ENCODE measurements around the gene TIGD1.
A peak's percentile ranks its signal among the peaks of the same experiment; 100 is the strongest.
"Not testable (repeated sequence)": the region's sequence is repeated elsewhere in the genome, so short reads cannot be mapped to it uniquely, and the experiment has no call there.

Gene TIGD1

GRCh38 chr2:232570481-232570880 is 20.1 kb upstream of the TIGD1 start:
- not testable (repeated sequence) for DNase-seq (ENCODE audit: low spot score)

- no peak for DNase-seq (ENCODE audit: low spot score)
Observed at GRCh38 chr2:232569541-232569940, 19.2 kb upstream of the TIGD1 start.

- DNase-seq (ENCODE audit: low spot score), result no peak
Observed at GRCh38 chr2:232568161-232568560, 17.8 kb upstream of the TIGD1 start.

DNA sequence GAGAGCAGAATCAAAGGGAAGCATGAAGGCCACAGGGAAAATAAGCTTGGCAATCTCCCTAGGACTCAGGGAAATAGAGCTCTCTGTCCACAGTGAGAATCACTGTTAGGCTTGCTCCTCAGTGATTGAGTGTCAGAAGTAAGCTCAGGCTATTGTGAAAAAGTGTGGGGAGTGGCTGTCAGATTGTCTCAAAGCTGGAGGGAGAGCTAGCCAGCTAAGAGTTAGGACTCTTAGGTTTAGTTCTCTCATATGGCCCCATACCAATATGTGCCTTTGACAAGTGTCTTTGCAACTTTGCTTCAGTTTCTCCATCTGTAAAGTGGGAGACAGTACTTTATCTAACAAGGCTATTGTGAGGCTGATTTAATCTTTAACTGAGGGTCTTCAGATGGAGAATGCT is 17.4 kb upstream of the TIGD1 start:
- no peak for DNase-seq (ENCODE audit: low spot score)

DNA sequence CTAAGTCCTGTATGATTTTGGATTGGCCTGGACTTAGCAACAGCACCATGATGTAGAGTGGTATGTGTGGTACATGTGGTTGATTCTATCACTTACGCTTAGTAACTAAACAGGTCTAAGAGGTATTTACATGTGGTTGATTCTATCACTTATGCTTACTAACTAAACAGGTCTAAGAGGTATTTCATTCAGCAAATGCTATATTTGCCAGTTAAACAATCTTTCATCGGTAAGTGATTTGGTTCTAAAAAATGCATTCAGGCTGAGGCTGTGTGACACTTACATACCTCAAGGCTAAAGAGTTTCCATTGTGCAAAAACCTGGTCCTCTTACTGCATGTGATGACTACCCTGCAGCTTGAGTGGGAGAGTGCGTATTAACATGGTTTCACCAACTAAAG is 13.2 kb upstream of the TIGD1 start:
- DNase-seq (ENCODE audit: low spot score), result no peak

GRCh38 chr2:232562515-232563151 is 12.3 kb upstream of the TIGD1 start:
- peak; percentile 60 for DNase-seq (ENCODE audit: low spot score)

DNA sequence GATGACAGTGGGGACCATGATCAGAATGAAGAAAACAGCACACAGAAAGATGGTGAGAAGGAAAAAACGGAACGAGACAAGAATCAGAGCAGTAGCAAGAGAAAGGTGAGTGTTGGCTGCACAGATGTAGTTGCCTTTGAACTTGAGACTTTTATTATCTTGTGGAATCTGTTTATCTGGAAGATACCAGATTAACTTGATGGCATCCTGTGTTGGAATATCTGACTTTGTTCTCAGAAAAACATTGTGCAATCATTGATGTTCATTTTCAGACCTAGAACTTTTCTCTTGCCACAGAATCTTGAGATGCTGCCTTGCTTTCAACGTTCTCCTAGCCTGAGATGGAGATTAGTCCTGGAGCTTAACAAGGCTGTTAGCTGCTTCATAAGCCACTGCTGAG is 6.1 kb upstream of the TIGD1 start:
- no peak for DNase-seq (ENCODE audit: low spot score)

DNA sequence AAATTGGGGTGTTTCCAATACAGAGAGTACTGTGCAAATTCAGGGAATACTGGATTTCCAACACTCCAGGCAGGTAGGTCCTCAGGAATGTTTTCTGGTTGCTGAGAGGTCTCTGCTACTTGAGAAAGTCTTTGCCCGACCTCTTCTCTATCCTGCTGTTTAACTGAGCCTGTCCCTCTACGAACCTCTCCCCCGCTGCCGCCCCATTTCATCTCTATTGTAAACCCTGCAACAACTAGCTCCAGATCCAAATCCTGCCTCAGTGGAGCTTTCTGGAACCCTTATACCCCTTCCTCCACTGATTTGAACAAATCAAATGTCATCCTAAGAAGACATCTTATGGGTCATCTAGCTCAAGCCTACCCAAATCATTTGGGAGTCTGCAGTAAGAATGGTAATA is 1.4 kb upstream of the TIGD1 start:
- DNase-seq (ENCODE audit: low spot score), result no peak

DNA sequence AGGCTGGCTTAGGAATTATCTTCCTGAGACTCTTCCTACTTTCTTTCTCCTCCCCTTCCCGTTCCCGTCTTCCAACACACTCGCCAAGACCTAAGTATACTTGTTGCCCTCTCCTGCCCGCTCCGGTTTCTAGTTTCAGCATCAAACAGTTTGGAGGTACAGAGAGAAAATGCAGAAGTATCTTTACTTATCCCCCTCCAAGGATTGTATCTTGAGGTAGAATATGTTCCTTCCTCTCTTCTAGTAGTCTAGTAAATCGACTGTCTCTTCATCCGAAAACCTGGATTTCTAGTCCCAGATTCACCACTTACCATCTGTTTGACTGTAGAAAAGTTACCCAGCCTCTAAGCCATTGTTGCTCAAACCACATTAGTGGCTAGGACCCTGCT is 887 bp upstream of the TIGD1 start:
- DNase-seq (ENCODE audit: low spot score), result no peak

DNA sequence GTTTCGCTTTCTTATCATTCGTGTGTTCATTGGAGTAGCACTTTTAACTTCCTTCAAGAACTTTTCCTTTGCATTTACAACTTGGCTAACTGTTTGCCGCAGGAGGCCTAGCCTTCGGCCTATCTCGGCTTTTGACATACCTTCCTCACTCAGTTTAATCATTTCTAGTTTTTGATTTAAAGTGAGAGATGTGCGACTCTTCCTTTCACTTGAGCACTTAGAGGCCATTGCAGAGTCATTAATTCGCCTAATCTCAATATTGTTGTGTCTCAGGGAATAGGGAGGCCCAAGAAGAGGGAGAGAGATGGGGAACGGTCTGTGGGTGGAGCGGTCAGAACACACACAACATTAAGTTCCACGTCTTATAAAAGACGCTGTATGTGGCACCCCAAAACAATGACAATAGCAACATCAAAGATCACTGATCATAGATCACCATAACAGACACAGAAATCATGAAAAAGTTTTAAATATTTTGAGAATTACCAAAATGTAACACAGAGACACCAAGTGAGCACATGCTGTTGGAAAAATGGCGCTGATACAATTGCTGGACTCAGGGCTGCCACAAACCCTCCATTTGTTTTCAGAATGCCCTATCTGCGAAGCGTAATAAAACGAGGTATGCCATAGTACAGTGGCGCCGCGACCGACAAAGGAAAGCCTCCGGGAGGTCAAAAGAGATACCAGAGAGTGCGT is 553 bp downstream of the TIGD1 start:
- peak; percentile 73 for DNase-seq (ENCODE audit: low spot score)

DNA sequence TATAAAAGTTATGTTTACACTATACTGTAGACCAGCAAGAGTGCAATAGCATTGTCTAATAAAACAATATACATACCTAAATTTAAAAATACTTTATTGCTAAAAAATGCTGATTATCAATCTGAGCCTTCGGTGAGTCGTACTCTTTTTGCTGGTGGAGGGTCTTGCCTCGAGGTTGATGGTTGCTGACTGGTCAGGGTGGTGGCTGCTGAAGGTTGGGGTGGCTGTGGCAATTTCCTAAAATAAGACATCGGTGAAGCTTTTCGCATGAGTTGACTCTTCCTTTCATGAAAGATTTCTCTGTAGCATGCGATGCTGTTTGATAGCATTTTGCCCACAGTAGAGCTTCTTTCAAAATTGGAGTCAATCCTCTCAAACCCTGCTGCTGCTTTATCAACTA is 2.4 kb downstream of the TIGD1 start:
- DNase-seq (ENCODE audit: low spot score), result no peak

DNA sequence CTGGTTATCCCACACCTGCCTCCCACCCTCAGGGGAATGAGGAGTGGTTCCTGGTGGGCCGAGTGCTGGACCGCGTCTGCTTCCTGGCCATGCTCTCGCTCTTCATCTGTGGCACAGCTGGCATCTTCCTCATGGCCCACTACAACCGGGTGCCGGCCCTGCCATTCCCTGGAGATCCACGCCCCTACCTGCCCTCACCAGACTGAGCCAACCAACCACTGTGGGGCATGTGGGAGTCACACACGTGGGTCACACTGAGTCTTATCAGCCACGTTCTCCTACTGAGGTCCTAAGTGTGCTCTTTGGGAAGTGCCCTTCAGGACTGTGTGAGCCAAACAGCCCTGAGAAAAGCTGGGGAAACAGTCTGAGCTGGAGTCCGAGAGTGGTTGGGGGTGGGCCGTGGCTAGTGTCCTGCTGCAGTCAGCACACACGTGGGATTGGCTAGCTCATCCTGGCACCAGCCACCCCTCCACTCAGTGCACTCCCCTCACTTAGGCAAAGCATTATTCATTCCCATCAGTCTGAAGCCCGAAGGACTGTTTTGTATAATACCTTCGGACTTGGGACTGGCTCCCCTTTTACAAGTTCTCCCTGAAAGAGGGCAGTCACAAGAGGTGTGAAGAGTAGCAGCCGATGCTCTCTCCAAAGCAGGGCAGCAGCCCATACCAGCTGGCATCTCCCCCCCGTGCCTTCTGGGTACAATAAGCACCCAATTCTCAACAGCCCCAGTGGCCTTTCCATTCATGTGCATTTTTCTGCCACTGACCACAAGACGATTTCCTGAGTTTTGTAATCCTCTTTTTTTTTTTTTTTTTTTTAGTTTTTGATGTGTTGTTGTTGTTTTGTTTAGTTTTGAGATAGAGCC is 4.6 kb downstream of the TIGD1 start:
- no peak for DNase-seq (ENCODE audit: low spot score)

- no peak for DNase-seq (ENCODE audit: low spot score)
Observed at GRCh38 chr2:232544674-232545073, 5.7 kb downstream of the TIGD1 start.

GRCh38 chr2:232543928-232544631 is 6.3 kb downstream of the TIGD1 start:
- no peak for DNase-seq (ENCODE audit: low spot score)

GRCh38 chr2:232543491-232543890 is 6.9 kb downstream of the TIGD1 start:
- DNase-seq (ENCODE audit: low spot score), result no peak

DNA sequence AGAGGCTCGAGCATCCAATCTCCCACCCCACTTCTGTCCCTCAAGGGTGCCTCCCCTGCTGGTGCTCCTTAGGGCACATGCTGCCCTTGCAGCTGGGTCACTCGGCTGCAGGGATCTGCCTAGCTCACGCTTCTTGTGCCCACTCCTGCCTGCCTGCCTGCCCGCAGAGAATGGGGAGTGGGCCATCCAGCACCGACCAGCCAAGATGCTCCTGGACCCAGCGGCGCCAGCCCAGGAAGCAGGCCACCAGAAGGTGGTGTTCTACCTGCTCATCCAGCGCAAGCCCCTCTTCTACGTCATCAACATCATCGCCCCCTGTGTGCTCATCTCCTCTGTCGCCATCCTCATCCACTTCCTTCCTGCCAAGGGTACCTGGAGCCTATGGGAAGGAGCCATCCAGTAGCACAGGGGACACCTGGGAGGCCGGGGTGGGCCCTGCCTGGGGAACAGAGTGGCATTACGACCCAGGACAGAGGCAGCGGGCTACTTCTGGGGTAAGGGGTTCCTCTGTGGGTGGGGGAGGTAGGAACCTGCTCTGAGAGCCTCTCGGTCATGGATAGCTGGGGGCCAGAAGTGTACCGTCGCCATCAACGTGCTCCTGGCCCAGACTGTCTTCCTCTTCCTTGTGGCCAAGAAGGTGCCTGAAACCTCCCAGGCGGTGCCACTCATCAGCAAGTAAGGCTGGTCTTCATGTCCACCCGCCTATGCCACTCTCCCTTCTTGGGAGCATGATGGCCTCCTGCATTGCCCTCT is 7.5 kb downstream of the TIGD1 start:
- no peak for DNase-seq (ENCODE audit: low spot score)

DNA sequence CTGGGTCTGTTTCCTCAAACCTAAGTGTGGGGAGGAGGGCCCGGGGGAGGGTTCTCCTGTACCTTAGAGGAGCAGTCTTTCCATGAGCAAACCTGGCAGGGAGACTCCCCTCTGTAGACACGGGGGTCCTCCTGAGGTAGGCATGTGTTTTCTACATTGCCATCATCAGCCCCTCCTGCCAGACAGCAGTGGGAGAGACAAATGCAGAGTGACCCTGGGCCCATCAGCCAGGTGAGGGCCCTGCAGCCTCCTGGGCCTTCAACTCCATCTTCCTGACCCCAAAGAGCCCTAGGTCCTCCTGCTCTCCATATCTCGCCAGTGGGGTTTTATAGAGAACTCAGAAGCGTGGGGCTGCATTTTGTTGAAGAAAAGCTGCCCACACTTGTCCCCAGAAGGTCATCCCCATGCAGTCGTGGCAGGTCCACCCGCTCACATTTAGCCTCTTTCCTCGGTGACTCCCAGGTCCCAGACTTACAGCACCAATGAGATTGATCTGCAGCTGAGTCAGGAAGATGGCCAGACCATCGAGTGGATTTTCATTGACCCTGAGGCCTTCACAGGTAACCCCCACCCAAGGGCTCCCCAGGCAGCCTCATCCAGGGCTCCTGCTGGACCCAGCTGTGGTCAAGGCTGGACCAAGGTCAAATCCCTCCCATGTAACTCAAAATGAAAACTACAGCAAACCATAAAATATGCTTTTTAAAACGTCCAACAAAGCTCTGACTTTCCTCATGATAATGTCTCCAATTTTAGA is 8.2 kb downstream of the TIGD1 start:
- no peak for DNase-seq (ENCODE audit: low spot score)

DNA sequence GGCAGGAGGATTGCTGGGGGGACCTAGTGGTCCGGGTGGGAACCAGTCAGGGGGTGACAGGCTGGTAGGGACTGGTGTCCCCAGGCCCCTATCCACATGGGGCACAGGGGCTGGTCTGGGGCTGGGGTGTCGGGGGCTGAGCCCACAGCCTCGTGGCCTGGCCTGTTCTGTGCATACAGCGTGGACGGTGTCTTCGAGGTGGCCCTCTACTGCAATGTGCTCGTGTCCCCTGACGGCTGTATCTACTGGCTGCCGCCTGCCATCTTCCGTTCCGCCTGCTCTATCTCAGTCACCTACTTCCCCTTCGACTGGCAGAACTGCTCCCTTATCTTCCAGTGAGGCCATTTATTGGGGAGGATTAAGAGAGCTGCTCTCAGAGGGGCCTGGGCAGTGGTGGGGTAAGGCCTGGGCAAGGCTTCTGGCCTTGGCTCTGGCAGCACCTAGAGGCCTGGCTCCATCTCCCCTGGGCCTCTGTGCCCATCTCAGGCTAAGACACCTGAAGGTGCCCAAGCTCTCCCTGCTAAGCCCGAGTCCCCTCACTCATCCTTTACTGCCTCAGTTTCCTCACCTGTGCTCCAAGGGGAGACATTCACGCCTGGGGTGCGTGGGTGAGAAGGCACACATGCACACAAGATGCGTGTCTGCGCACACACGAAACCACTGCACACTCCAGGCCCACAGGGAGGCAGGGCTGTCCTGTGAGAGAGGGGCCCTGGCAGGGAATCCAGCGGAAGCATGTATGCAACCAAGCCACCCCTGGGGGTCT is 9.0 kb downstream of the TIGD1 start:
- no peak for DNase-seq (ENCODE audit: low spot score)

- no peak for DNase-seq (ENCODE audit: low spot score)
Observed at GRCh38 chr2:232540441-232541041, 9.8 kb downstream of the TIGD1 start.

All from NAMALWA (cell line).